Fibroblast of peridontal ligament (primary cell): ENCODE measurements around the gene CLCN4.
A peak's percentile ranks its signal among the peaks of the same experiment; 100 is the strongest.

Experiments
- DNase-seq: peaks from one replicate; pipeline ENCODE4 v3.0.0-alpha.2; 2010; ENCODE audit errors: extremely low read depth

CLCN4 gene

DNA sequence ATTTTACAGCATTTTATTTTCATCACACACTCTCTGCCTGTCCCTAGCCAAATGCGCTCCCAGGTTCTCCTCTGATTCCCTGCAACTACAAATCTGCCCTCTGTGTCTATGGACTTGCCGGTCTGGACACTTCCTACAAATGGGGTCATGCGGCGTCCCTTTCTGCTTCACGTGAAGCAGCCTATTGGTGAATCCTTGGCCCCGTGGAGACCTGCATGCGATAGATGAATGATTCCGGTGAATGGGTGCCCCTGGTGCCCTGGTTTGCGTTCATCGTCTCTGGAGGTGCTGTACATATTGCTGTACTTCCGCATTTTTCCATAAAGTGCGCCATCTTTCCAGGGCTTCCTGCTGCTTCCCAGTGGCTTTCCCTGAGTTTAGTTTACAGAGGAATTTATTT, 27.5 kb upstream of the CLCN4 start:
- DNase-seq = no peak

DNA sequence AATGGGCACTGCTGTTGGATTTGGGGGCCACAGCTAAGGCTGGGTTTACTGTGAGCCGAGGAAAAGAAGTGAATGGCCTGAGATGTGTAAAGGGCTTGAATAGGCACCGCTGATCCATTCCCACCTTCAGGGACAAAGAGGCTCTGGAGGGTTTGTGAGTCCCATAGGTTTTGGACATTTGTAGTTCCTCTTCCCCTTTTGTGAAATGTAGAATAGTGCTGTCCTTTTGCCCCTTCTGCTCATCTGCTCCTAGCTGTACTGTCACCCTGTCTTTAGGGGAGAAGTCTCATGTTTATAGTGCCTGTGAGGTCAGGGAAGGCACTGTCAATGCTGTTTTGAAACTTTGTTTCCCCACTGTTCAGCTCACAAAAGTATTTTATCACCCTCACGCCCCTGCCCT, 26.4 kb upstream of the CLCN4 start:
- DNase-seq = no peak

DNA sequence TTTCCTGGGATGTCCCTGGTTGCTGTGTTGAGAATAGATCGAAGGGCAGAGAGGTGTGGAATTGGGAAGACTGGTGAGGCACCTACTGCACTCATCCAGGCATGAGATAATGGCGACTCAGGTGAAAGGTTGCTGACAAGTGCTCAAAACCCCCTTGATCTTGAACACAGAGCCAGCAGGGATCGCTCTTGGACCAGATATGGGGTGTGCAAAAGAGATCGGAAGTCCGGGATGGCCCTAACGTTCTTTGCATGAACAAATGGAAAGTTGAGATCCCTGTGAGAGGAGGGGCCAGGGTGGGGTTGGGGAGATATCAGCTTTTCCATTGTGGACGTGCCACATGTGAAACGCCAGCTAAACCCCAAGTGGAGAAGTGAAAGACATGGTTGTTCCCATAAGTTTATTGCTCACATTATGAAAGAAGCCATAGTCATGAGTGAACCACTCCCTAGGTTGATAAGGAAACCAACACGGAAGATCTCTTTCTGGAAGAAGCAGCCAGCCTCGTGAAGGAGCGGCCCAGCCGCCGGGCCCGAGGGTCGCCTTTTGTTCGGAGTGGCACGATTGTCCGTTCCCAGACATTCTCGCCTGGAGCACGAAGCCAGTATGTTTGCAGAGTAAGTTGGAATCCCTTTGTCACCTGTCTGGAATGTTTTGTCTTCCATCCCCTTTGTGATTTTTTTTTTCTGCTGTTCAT, 22.6 kb upstream of the CLCN4 start:
- no peak for DNase-seq

DNA sequence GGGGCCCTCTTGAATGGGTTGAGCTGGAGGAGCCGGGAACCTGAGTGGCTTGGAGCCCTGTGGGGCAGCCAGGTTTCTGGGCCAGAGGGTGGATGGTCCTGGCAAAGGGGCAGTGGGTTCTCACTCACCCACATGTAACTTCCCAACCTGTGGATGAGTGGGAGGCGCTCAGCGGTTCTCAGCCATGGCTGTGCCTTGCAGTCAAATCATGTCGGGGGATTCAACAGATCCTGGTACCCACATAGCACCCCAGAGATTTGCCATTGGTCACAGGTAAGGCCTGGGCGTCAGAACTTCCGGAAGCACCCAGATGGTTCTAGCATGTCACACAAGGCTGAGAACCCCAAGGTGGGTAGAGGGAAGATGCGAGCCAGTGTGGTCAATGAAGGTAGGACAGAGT, 21.9 kb upstream of the CLCN4 start:
- DNase-seq = no peak

DNA sequence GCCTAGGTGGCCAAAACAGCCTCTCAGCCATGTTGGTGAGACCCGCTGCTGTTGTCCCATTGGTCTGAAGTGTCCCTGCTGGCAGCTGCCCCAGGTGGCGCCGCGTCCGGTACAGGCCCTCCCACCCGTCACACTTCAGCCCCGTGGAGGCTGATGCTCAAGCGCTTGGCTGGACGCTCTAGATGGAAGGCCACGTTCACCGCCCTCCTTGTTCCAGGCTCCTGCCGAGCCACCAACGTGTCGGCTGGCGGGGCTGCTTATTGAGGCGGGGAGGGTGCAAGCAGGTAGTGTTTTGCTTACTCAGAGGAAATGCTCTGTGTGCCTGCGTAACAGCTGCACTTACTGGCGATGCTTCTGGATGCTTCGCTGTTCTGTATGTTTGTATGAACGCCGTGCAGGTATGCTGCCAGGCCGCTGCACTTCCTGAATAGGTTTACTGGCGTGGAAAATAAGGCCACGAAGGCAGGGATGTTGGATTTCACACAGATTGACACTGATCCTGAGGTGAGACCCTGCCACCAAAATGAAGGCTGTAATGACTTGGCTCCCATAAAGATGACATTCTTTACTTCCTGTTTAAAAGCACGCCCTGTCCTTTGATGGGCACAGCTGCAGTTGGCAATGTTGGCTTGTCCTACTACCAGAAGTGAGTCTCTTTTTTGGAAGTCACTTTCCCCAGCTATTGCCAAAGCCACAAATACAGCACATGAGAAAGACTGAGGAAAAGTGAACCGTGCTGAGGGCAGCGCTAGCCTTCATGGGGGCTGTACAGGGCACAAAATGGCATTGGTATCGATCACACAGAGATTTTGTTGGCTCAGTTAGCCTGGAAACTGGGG, 21.0 kb upstream of the CLCN4 start:
- no peak for DNase-seq

DNA sequence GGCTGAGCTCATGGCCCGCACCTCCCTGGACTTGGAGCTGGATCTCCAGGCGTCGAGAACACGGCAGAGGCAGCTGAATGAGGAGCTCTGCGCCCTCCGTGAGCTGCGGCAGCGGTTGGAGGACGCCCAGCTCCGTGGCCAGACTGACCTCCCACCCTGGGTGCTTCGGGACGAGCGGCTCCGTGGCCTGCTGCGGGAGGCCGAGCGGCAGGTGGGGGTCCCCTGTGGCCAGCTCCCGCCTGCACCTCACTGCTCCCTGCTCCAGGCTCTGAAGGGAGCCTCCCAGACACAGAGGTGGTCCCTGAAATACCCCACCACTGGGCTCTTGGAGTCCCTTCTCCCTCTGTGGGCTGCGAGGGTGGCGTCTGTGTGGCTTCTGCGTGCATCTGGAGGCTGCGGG, 18.0 kb upstream of the CLCN4 start:
- DNase-seq = no peak

DNA sequence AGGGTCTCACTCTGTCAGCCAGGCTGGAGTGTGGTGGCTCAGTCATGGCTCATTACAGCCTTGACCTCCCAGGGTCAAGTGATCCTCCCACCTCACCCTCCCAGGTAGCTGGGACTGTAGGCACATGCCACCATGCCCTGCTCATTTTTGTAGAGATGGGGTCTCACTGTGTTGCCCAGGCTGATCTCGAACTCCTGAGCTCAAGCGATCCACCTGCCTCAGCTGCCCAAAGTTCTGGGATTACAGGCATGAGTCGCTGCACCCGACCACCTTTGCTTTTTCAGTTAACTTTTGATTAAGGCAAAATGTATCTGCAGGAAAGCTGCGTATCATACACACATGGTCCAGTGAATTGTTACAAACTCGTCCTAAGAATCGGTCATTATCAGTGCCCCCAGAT, 16.5 kb upstream of the CLCN4 start:
- DNase-seq = no peak

DNA sequence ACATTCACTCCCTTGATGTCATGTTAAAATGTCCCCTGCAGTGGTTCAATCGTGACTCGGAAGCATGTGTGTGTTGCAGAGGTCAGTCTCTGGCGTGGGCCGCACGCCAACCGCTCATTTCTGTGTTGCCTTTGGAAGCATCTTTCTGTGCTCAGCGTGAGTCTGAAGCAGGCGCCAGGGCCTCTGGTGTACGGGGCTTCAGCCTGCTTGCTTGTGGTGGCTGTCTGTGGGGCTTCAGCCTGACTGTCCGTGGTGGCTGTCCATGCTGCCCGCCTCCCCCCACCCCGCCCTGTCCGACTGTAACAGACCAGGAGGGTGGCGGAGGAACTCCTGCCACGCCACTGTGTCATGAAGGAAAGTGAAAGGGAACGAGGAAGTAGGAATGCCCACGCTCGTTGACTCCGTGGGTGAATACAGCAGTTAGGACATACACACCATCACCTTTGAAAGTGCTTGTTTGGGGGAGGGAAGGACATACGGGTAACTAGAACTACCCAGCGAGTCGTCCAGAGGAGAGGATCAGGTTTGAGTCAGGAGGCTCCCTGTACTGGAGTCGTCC, 14.7 kb upstream of the CLCN4 start:
- DNase-seq = no peak

DNA sequence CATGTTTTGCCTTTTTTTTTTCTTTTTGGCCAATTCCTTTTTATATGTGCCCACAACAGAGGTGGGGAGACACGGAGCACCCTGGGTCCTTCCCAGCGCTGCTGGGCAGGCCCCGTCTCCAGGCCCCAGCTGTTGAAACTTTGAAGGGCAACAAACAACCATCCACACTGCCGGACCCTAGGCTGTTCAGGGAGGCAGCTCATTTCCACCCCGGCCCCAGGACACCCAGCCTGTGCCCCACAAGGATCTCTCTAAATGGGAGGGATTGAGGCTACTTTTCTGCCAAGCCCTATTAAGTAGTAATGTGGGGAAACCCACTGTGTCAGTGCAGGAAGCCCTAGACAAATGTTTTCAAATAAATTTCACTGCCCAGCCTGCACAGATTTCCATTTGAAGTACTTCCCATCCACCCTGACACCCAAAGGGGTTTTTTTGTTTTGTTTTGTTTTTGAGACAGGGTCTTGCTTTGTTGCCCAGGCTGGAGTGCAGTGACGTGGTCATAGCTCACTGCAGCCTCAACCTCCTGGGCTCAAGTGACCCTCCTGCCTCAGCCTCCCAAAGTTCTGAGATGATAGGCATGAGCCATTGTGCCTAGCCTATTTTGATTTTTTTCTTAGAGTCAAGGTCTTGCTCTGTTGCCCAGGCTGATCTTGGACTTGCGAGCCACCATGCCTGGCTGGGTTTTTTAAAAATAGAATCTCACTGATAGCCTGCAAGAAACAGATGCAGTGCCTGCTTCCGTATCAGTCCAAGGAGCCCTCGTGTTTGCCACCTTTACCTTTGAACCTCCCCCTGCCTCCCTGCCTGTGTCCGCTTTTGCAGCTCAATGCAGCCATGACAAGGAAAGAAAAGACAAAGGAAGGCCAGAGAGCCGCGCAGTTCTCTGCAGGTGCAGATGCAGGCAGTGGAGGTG, 13.4 kb upstream of the CLCN4 start:
- DNase-seq = no peak

DNA sequence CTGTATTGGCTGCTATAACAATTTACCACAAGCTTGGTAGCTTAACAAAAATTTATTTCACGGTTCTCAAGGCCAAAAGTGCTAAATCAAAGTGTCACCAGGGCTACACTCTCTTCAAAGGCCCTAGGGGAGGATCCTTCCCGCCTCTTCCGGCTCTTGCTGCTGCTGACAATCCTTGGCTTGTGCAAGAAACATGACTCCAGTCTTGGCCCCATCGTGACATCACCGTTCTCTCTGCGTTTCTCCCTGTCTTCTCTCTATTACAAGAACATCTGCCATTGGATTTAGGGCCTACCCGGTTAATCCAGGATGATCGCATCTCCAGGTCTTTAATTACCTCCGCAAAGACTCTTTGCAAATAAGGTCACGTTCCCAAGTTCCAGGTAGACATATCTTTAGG, 10.4 kb upstream of the CLCN4 start:
- DNase-seq = no peak

DNA sequence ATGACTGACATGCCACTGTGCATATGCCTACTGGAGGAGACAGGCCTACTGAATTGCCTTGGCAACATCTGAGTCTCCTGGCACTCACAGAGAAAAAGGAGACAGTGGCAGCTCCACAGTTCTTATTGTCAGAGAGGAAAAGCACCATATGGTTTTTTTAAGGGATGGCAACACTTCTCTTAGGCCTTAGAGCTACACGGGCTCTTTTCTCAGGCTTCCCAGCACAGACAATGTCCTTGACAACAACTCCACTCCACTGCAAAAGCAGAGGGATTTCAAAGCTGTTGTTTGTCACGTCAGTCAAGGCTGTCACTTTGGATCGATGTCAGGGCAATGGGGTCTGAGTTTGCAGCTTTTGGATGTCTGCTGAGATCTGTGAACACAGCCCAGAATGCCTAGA, 4.7 kb upstream of the CLCN4 start:
- DNase-seq = no peak

DNA sequence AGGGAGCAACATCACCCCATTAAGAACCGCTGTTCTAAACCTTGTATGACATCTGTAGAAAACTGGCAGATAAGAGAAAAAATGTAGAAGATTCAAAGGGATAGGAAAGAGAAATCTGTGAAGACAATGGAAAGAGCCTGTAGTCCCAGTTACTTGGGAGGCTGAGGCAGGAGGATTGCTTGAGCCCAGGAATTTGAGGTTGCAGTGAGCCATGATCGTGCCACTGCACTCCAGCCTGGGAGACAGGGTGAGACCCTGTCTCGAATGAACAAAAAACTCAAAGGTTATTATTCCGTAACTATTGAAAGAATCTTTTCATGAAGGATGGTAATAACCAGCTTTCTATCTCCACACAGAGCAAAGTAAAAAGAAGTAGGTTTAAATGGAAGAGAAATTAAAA, 1.6 kb upstream of the CLCN4 start:
- no peak for DNase-seq

DNA sequence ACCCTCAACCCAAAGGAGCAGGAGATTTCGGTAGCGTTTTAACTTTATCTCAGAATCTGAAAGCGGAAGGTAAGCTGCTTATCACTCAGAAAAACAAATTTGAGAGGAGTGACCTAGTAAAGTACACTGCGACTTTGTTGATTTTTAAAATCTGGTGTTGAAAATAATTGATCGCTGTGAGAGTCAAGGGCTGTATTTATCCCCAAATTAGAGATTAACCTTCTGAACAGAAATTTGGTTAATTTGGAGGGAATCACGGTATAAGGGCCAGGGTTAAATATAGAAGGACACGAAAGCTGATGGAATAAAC, 212 bp downstream of the CLCN4 start:
- no peak for DNase-seq

DNA sequence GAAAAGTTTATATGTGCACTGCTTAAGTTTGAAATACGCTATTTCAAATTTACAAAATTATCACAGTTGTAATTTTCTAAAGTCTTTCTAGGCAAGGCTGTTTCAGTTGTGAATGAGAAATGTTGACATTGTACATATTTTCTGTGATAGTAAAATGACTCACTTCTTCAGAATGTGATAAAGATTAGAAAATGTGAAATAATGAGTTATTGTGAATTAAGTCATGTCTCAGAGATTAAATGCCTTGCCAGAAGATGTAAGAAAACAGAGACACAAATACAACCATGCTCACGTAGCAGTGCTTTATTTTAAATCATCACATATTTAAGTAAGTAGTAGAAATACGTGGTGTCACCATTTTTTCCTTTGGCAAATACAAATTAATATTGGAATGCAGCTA, 768 bp downstream of the CLCN4 start:
- DNase-seq = peak; percentile 23

DNA sequence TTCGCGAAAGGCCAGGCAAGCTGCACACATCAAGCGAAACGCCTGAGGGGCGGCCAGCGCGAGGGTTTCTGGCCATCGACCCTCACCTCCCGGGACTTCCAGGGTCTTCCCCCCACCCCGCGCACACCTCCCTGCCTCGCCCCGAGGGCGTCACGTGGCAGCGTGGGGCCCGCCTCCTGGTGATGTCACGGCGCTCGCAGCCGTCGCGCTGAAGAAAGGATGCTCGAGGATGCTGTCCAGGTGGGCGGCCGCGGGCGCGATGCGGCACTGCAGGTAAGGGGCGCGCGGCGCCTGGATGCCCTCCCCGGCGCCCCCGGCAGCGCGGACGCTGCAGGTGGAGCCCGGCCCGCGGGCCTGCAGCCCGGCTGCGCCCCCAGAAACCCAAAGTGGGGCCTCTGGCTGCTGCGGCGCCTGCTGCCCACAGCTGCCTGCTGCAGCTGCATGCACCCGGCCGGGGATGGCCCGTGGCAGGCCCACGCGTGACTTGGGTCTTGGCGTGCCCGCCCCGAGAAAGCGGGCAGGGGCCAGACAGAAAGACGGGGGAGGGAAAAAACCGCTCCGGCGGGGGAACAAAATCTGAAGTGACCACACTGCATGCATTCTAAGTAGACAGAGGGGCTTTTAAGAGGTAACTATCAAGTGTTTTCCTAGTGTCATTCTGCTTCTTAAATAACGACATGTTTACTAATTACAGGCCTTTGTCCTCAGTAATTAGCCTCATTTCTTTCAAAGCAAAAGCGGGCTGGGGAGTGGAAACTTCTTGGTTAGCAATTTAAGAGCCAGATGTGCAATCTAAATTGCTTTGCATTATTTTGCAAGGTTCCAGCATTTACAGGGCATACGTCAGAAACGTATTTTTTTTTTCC, 1.7 kb downstream of the CLCN4 start:
- no peak for DNase-seq

DNA sequence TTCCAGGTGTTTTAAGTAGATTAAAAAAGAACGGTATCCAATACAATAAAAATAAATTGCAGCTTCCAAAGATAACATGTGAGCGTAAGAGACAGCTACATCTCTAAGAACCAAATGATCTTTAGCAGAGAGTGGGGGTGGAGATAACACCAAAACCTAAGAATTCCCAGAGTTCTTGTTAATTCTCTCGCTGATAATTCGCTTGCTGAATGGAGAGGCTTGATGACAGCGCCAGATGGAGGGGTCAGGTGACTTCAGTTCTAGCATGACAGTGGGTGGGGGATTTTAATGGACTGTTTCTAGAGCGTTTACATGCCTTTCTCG, 2.3 kb downstream of the CLCN4 start:
- no peak for DNase-seq

DNA sequence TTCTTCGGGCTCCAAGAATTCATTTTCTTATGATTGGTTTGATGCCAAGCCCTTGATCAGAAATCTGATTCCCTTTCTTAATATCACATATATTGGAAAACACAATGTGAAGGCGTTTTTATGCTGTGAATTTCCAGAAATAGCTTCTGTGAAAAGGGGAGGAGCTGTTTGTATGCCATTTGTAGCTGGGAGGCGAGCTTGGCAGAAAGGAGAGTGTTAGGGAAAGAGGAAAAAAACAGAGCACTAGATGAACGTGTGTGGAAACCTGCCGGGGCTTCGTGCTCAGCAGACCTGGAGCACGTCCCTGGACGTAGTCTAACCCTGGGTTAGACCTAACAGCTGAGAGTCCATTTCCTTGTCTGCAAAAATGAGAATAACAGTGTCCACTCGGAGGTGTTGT, 3.4 kb downstream of the CLCN4 start:
- no peak for DNase-seq

DNA sequence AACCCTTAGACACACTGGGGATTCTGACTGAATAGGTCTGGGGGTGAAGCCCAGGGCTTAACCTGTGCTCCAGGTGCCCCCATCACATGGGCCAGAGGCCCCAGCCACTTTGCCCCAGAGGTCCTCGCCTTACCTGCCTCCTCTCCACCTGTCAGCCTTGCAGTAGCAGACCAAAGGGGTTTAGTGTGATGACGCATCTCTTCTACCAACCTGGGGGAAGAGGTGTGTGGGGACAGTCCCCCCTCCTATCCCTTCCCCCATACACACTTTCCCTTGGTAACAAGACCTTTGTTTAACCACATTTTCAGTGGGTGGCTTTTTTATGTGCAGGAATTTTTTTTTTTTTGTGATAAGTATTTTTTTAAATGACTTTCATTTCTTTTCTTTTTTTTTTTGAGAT, 6.3 kb downstream of the CLCN4 start:
- DNase-seq = no peak

DNA sequence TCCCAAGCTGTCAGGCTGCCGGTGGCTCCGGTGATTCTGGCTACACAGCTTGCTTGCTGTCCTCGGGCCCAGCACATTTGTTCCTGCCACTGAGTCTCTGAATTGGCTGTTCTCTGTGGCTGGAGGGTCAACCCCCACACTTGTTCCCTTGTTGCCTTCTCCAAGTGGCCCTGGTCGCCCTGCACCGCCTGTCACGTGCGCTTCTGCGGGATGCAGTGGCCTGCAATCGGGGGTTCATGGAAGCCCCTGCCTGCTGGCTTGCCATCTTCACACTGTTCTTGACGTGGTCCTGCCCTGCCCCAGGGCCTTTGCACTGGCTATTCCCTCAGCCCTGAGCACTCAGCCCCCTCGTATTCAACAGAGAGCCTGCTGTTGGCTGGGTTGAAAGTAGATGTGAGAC, 8.1 kb downstream of the CLCN4 start:
- DNase-seq = no peak

DNA sequence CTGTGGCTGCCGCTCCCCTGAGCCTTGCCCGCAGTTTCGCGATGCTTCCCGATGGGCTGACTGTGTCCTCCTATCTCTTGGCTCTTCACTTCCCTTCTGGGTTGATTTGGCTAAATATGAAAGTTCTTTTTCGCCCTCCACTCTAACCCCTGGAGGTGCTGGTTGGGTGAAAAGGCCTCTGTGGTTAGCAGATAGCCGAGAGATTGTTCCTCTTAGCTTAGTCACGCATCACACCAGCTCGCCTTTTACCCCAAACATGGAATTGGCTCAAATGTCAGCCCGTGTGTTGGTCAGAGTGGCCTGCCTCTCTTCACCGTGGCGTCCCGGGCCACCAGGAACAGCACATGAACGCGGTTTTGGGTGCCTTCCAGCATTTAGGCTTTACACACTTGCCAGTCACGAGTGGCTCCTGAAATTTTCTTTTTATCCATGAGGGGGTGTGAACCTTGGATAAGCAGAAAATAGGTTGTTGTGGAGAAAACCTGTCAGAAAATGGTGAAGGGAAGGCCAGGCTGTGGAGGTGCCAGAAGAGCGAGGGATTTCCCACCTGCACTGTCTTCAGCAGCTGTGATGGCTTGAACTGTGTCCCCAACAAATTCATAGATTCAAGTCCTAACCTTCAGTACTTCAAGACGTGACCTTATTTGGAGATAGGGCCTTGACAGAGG, 8.9 kb downstream of the CLCN4 start:
- no peak for DNase-seq

DNA sequence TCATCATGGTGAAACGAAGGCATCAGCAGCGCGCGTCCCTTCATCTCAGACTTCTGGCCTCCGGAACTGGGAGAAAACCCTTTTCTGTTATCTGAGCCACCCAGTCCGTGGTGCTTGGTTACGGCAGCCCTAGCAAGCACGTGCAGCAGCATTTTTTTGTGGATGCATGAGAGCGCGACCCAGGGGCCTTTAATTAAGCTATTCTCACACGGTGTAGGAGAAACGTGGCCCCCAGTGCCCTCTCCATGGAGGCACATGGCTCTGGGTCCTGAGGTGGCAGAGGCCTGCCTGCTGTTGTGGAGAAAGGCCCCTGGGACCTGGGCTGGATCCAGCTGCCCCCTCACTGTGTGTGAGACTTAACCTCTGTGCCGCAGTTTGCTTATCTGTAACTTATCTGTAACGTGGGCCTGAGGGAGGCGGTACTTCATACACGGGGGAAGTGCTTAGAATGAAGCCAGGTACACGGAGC, 9.5 kb downstream of the CLCN4 start:
- DNase-seq = no peak
